Endothelial cell of umbilical vein (primary cell): ENCODE data around the gene TRPT1. TPM values are rescaled to one million over a fixed set of nuclear protein-coding genes. Genes with fewer than 3 reads are reported as not detected.

Source experiments
- BruUV-seq: library from RNA; stranded (reverse); fragments of 400-500 nt; replicated peaks from 2 replicates; lab custom pipeline; 2021; lab: Mats Ljungman, UMichigan
- CTCF ChIA-PET: fragments of 300-600, 350-600 bp; sonication (Branson Sonifier 250); formaldehyde crosslinking; loops from one replicate; lab custom pipeline; 2021; ENCODE audit warnings: antibody characterized with exemption, inconsistent platforms; lab: Charles Lee
- POLR2A ChIA-PET: fragments of 300-600, 350-600 bp; sonication (Branson Sonifier 250); formaldehyde crosslinking; loops from one replicate; lab custom pipeline; 2021; ENCODE audit warnings: antibody characterized with exemption, inconsistent platforms; lab: Charles Lee
- DNase-seq: peaks from one replicate; pipeline ENCODE4 v3.0.0-alpha.2; 2011; ENCODE audit warnings: low read depth, low spot score
- FAIRE-seq: peaks from 2 replicates; lab custom pipeline; 2011; peaks lifted over from hg19 to GRCh38; lab: Jason Lieb, UNC
- H2AFZ ChIP-seq: 2 replicates; pipeline ENCODE4 v1.6.0; 2012; ENCODE audit warnings: low read depth, low read length, control low read depth, inconsistent platforms
- H3K27ac ChIP-seq: 2 replicates; pipeline ENCODE4 v1.5.1; 2011; ENCODE audit warnings: low read depth, mild to moderate bottlenecking, control low read depth, low read length, moderate library complexity; ENCODE audit not compliant: insufficient read depth
- H3K27me3 ChIP-seq, 2 experiments: 2 replicates each; pipeline versions ENCODE4 v1.6.0 to v1.6.1; 2011; ENCODE audit warnings: low read length in 2 of 2, mixed read lengths in 1 of 2; ENCODE audit not compliant: control insufficient read depth in 2 of 2, insufficient read depth in 2 of 2
- H3K36me3 ChIP-seq, 2 experiments: 2 replicates in 1 of 2; 3 replicates in 1 of 2; pipeline ENCODE4 v1.5.1; 2011; ENCODE audit warnings: low read length in 2 of 2, mild to moderate bottlenecking in 1 of 2, moderate library complexity in 1 of 2; ENCODE audit not compliant: control insufficient read depth in 2 of 2, insufficient read depth in 2 of 2; ENCODE audit errors: extremely low read depth in 1 of 2
- H3K4me1 ChIP-seq: 3 replicates; pipeline ENCODE4 v1.5.1; 2011; ENCODE audit warnings: mild to moderate bottlenecking, low read length; ENCODE audit not compliant: control insufficient read depth, insufficient read depth; ENCODE audit errors: extremely low read depth
- H3K4me2 ChIP-seq: 2 replicates; pipeline ENCODE4 v1.6.1; 2011; ENCODE audit warnings: low read length, control low read depth, mixed read lengths; ENCODE audit not compliant: insufficient read depth
- H3K4me3 ChIP-seq, 3 experiments: fragments of 200-600 bp in 1 of 3; sonication (generic), shearing (Covaris generic) in 1 of 3; replicated peaks in 1 of 3; 2 replicates each; pipeline ENCODE4 v1.5.1; 2011 to 2016; ENCODE audit warnings: control low read depth in 3 of 3, low read length in 3 of 3, mild to moderate bottlenecking in 2 of 3, inconsistent platforms in 1 of 3, low read depth in 1 of 3, moderate library complexity in 1 of 3; ENCODE audit not compliant: insufficient read depth in 1 of 3
- H3K79me2 ChIP-seq: 2 replicates; pipeline ENCODE4 v1.6.0; 2012; ENCODE audit warnings: low read length, inconsistent platforms; ENCODE audit not compliant: control insufficient read depth, insufficient read depth
- H3K9ac ChIP-seq: replicated peaks from 2 replicates; pipeline ENCODE3; 2011; ENCODE audit warnings: low read length, control low read depth; ENCODE audit not compliant: insufficient read depth; ENCODE audit errors: extremely low read depth
- H3K9me1 ChIP-seq: replicated peaks from 3 replicates; pipeline ENCODE4 v1.6.0; 2011; ENCODE audit warnings: mild to moderate bottlenecking, low read length; ENCODE audit not compliant: control insufficient read depth, insufficient read depth; ENCODE audit errors: extremely low read depth
- H3K9me3 ChIP-seq: replicated peaks from 2 replicates; pipeline ENCODE4 v1.5.1; 2012; ENCODE audit warnings: low read length, inconsistent platforms; ENCODE audit not compliant: control insufficient read depth, insufficient read depth
- H4K20me1 ChIP-seq: replicated peaks from 2 replicates; pipeline ENCODE3; 2011; ENCODE audit warnings: mild to moderate bottlenecking, low read length; ENCODE audit not compliant: control insufficient read depth, insufficient read depth; ENCODE audit errors: extremely low read depth
- EZH2 ChIP-seq: IDR thresholded peaks from 2 replicates; pipeline ENCODE4 v1.6.1; 2012; ENCODE audit warnings: borderline replicate concordance, low read depth, mild to moderate bottlenecking, moderate library complexity, low read length, inconsistent platforms; ENCODE audit not compliant: severe bottlenecking
- FOS ChIP-seq: IDR thresholded peaks from 2 replicates; pipeline ENCODE4 v1.6.1; 2011; ENCODE audit warnings: mild to moderate bottlenecking, low read length, moderate library complexity, borderline replicate concordance; ENCODE audit not compliant: insufficient read depth
- GATA2 ChIP-seq: IDR thresholded peaks from 2 replicates; pipeline ENCODE4 v1.7.0; 2011; ENCODE audit warnings: low read depth, mild to moderate bottlenecking, moderate library complexity, mixed read lengths, low read length; ENCODE audit not compliant: insufficient read length, insufficient read depth
- JUN ChIP-seq: IDR thresholded peaks from 2 replicates; pipeline ENCODE4 v1.6.1; 2011; ENCODE audit warnings: borderline replicate concordance, low read depth; ENCODE audit not compliant: insufficient read length, insufficient read depth
- MYC ChIP-seq: IDR thresholded peaks from one replicate; pipeline ENCODE4 v1.6.1; 2011; ENCODE audit warnings: mild to moderate bottlenecking, low read depth, low read length
- POLR2A ChIP-seq: IDR thresholded peaks from 2 replicates; pipeline ENCODE4 v1.6.1; 2012; ENCODE audit warnings: low read depth, mild to moderate bottlenecking, control low read depth, low read length
- POLR2AphosphoS5 ChIP-seq: IDR thresholded peaks from 2 replicates; pipeline ENCODE4 v1.6.1; 2012; ENCODE audit warnings: low read depth, mild to moderate bottlenecking, control low read depth, low read length, moderate library complexity; ENCODE audit not compliant: insufficient read depth
- dilution Hi-C: fragments of 300-500 bp; cut with MboI; formaldehyde crosslinking; loops from one replicate; pipeline ENCODE4 v1.15.0; 2019; ENCODE audit warnings: low sequenced_read_pairs; ENCODE audit not compliant: extremely low pct_ligation_motif_present
- intact Hi-C: fragments of 100-400 bp; cut with micrococcal nuclease; formaldehyde crosslinking; loops from one replicate; pipeline ENCODE4 v1.10.0; 2022
- polyA plus RNA-seq, 4 experiments: library from polyadenylated mRNA; depleted of rRNA in 3 of 4; stranded (reverse) in 3 of 4; unstranded in 1 of 4; fragments of >200 nt; gene quantifications; 2 replicates each; pipeline versions ENCODE4 v1.2.1 to v1.2.3, GENCODE V29; 2011 to 2012; ENCODE audit warnings: missing spikeins in 1 of 4
- total RNA-seq: library from RNA; stranded (reverse); gene quantifications from 2 replicates; pipeline ENCODE4 v1.2.3, GENCODE V29; 2021
- TF ChIP-seq, protein P1 (sequence below), 2 donors: IDR thresholded peaks; 1 replicate in 1 of 2; 2 replicates in 1 of 2; pipeline ENCODE4 v1.5.1; 2011; ENCODE audit warnings: low read length in 2 of 2, mild to moderate bottlenecking in 2 of 2, moderate library complexity in 2 of 2, control low read depth in 1 of 2, inconsistent platforms in 1 of 2, low read depth in 1 of 2; ENCODE audit not compliant: insufficient read depth in 1 of 2; ENCODE audit errors: extremely low read depth in 1 of 2
- TF ChIP-seq, protein P2 (sequence below): IDR thresholded peaks from 2 replicates; pipeline ENCODE4 v1.6.1; 2011; ENCODE audit not compliant: insufficient read depth, insufficient read length

Gene TRPT1
- total and polyA plus RNA-seq, 2 donors (not counting 3 experiments of a cell fraction or from before 2014, with no cell fraction given): 26.2 to 56.6 TPM

GRCh38 chr11:64247729-64248531, 21.9 kb upstream of the TRPT1 start:
- no TSS peak for BruUV-seq
- Histone ChIP-seq H3K9ac (no peak overlapping the region), H3K9me3 (no peaks in the 10 kb centered on the region), H2AFZ (peak overlapping the region; percentile 35), H3K27me3 (no peaks in the 10 kb centered on the region), H3K4me1 (peaks cover 30% of the 10 kb centered on the region), H3K36me3 (peaks cover 0 to 12% of the 10 kb centered on the region in 2 experiments), H3K9me1 (no peaks in the 10 kb centered on the region), H3K79me2 (peaks cover 43% of the 10 kb centered on the region), H4K20me1 (no peaks in the 10 kb centered on the region), H3K4me2 (peak overlapping the region; percentile 89), H3K4me3 (peak overlapping the region in 2 of 3 experiments; percentile 17 to 78), H3K27ac (no peak overlapping the region)
- TF ChIP-seq, protein P1, sequence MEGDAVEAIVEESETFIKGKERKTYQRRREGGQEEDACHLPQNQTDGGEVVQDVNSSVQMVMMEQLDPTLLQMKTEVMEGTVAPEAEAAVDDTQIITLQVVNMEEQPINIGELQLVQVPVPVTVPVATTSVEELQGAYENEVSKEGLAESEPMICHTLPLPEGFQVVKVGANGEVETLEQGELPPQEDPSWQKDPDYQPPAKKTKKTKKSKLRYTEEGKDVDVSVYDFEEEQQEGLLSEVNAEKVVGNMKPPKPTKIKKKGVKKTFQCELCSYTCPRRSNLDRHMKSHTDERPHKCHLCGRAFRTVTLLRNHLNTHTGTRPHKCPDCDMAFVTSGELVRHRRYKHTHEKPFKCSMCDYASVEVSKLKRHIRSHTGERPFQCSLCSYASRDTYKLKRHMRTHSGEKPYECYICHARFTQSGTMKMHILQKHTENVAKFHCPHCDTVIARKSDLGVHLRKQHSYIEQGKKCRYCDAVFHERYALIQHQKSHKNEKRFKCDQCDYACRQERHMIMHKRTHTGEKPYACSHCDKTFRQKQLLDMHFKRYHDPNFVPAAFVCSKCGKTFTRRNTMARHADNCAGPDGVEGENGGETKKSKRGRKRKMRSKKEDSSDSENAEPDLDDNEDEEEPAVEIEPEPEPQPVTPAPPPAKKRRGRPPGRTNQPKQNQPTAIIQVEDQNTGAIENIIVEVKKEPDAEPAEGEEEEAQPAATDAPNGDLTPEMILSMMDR (IDR thresholded peaks at IDR 0.05; ENCODE audit: extremely low read depth in 1 of 2, insufficient read depth in 1 of 2, low read depth in 1 of 2, low read length in 2 of 2): no peak
- TF ChIP-seq, protein P2, sequence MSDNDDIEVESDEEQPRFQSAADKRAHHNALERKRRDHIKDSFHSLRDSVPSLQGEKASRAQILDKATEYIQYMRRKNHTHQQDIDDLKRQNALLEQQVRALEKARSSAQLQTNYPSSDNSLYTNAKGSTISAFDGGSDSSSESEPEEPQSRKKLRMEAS: no peak
- TF ChIP-seq FOS: no peak
- no peak for TF ChIP-seq EZH2
- no peak for TF ChIP-seq POLR2A
- TF ChIP-seq MYC: no peak
- no peak for TF ChIP-seq POLR2AphosphoS5
- no peak for TF ChIP-seq JUN
- no peak for TF ChIP-seq GATA2
- peak; percentile 21 for FAIRE-seq
- ChIA-PET CTCF (interaction anchor here (0.7 to 4.7 kb wide), 6 partner anchors 22 to 84 kb away, joined by 3 to 60 read pairs (median 5); no protein-coding TSS in a partner anchor), POLR2A (no interaction called here)
- DNase-seq: no peak
- dilution Hi-C loops (no loop called here), intact Hi-C loops (loop anchor here (1.0 to 2.0 kb wide), 2 partner anchors 21 to 37 kb away; partner anchors contain the start of genes BAD and GPR137)
